HG02610 (cell line): Measurements from ENCODE around the gene LSM3.

Source experiments
- ATAC-seq: cut with Tn5 transposase; IDR thresholded peaks from one replicate; pipeline ENCODE4 v1.9.1; 2021; ENCODE audit warnings: mild to moderate bottlenecking, moderate library complexity; ENCODE audit not compliant: unreplicated experiment

The LSM3 gene

DNA sequence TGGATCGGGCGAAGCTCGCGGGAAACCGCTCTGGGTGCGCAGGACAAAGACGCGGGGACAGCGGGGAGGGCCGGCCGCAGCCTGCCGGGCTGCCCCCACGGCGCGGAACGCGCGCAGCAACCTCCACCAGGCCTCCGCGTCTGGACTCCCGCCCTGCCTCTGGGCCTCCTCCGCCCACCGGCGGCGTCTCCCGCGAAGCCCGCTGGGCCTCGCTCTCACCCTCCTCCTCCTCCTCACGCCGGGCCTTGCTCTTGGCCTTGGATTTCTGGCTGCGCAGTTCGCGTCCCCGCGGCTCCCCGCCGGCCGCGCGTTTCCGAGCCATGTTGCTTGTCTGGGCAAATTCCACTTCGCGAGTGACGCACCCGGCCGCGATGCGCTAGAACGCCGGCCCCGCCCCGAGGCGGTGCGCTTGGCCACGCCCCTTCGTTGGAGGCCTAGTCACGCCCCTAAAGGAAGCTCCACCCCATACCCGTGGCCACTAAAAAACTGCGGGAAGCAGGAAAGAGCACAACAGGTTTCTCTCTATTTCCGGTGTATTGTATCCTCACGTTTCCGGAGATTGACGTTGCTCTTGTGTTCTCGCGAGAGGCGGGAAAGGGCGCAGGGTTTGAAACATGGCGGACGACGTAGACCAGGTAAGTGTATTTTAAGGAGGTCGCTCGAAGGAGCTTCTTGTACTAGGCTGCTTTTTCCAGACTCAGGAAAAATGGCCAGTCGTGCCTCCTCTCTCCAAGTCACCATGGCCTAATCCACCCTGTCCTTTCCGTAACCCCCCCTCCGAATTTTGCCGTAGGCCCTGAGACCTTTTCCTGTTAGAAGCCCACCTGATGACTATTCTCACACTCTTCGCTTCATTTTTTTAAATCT, at the start of gene LSM3, which contains the start of gene XPC:
LSM3 (plus strand) TSS at position 571 of the 867 bp plus-strand sequence; CDS start at position 615, 44 bp downstream.
XPC (minus strand) TSS at position 355 of the 867 bp plus-strand sequence; CDS start at position 322, 33 bp downstream.
- peak; percentile 93 for ATAC-seq

DNA sequence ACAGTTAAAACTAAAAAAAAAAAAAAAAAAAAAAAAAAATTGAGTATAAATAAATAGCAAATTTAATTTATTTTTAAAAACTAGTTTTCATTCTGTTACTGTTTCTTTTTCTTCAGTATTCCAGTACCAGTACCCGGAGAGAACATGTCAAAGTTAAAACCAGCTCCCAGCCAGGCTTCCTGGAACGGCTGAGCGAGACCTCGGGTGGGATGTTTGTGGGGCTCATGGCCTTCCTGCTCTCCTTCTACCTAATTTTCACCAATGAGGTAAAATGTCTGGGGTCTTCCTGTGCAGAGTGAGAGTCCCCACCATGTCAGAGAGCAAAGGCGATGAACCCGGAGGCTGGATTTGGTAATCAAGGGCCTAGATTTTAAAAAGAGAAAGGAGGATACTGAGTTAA, 49.3 kb upstream of the LSM3 start:
- no peak for ATAC-seq

DNA sequence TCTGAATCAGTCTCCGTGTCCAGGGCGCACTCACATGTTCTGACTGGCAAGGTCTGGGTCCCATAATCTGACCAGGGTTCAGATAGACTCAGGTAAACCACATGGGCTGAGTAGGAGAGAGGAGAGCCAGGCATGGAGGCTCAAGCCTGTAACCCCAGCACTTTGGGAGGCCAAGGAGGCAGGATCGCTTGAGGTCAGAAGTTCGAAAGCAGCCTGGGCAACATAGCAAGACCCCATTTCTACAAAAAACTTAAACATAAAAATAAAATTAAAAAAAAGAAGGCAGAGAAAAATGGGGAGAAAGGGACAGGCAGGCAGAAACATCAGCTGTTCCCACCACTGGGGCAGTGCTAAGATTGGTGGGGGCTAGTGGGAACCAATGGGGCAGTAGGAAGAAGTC, 48.4 kb upstream of the LSM3 start:
- ATAC-seq: no peak

DNA sequence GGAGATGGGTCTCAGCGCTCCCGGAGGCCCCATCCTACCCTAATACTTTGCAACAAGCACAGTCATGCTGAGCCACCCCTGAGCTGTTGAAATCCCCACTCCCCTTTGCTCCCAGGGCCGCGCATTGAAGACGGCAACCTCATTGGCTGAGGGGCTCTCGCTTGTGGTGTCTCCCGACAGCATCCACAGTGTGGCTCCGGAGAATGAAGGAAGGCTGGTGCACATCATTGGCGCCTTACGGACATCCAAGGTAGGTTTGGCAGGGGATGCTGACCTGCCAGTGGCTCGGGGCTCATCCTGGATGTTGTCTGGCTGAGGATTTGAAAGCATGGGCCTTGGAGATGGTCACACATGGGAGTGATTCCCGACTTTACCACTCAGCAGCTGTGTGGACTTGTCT, 47.9 kb upstream of the LSM3 start:
- ATAC-seq: no peak

DNA sequence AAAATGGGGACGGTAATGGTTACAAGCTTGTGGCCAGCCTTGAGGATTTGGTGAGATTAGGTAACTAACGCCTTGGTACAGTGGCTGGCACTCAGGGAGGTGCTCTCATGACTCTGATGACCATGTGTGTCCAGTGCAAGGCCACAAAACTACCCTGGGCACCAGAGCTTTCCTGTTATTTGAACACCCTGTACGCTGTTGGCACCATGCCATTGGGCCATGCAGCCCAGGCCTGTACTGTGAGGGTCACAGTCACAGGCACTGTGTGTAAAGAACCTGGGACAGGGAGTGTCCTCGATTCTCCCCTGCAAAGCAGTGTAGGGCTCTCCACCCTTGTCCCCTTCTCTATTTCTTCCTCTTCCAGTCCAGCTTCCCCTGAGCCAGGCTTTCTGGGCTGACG, 47.5 kb upstream of the LSM3 start:
- no peak for ATAC-seq

- ATAC-seq: no peak
These were observed 46.5 kb upstream of the LSM3 start for GRCh38 chr3:14132120-14132519.

GRCh38 chr3:14132689-14133088, 45.9 kb upstream of the LSM3 start:
- no peak for ATAC-seq

DNA sequence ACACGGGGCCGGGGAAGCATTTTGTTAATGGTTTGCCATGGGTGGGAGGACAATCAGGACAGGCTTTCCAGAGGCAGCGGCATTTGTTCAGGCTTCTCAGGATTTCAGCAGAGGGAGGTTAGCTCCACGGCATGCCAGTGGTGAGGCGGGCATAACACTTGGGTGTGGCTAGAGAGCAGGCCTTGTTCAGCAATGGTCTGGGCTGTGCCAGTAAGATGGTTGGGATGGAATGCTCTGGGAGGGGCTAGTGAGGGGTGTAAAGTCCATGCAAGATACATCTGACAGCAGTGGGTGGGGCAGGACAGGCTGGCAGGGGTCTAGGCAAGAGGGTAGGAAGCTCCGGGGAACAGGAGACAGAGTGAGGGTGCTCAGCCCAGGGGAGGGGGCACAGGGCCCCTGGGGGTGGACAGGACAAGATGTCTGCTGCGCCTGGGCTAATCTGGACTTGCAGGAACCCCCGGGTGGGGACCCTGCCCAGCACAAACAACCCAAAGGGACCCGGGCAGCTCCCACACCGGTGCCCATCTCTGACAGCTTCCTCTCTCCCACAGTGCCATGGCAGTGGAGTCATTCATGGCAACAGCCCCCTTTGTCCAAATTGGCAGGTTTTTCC, 45.3 kb upstream of the LSM3 start:
- no peak for ATAC-seq

DNA sequence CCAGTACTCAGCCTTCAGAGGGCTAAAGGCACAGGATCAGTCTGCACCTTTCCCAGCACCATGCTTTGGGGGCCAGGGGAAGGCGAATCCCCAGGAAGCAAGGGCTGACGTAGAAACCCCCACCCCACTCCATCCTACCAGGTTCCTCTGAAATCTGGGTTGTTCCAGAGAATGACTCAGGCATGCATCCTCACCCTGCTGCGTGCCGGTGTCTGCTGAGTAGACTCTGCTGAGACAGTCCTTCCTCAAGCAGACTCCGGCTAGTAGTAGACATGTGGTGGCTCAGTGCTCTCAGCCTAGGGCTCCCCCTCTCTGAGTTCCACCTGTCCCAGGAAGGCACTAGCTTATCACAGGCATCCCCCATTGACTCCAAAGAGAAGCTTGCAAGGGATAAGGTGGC, 44.7 kb upstream of the LSM3 start:
- no peak for ATAC-seq

- ATAC-seq: no peak
These were observed 44.3 kb upstream of the LSM3 start for GRCh38 chr3:14134291-14134690.

GRCh38 chr3:14135581-14135980, 43.0 kb upstream of the LSM3 start:
- no peak for ATAC-seq

DNA sequence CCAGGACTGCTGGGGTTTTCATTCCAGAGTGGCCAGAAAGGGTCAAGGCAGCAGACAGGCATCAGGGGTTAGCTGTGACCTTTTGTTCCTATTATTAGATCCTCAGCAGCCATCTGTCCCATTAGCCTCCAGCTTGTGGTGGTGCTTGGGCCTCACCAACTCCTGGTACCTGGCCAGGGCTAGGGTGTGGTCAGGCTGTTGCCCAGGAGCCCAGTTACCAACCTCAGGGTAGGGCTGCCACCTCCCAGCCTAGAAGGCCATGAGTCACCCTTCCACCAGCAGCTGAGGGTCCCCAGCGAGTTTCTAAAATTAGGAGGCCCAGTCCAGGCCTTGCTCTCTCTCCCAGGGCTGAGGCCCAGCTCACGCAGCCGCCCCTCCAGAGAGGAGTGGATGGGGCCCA, 41.6 kb upstream of the LSM3 start:
- ATAC-seq: no peak

GRCh38 chr3:14137445-14137844, 41.2 kb upstream of the LSM3 start:
- ATAC-seq: no peak

- no peak for ATAC-seq
These were observed 40.3 kb upstream of the LSM3 start for GRCh38 chr3:14138109-14138877.

DNA sequence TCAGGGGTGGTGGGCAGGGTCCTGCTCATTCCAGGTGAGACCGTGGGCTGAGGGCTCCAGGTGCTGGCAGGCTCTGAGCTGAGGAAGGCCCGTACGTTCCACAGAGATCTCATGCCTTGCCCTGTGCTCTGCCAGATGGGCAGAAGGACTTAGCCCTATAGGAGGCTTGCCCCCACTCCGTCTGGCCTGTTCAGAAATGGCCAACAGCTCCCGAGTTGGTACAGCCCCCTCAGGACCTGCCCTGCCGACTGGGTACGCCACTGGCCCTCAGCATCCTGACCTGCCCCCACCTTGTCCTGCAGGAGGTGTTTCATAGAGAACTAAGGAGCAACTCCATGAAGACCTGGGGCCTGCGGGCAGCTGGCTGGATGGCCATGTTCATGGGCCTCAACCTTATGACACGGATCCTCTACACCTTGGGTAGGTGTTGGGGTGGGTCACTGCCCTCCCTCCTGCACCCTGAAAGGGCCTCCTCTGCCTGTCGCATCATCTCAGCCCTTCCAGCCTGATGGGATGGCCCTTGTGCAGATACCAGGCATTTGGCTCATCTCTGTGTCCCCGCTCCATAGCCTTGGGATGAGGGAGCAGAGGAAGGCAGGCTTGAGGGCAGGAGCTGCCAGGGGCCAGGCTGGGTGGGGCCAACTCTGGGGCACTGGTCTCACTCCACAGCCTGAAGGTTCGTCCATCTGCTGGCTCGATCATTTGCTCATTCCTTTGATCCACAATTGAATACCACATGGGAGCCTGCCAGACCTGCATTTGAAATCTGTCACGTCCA, 39.5 kb upstream of the LSM3 start:
- no peak for ATAC-seq

DNA sequence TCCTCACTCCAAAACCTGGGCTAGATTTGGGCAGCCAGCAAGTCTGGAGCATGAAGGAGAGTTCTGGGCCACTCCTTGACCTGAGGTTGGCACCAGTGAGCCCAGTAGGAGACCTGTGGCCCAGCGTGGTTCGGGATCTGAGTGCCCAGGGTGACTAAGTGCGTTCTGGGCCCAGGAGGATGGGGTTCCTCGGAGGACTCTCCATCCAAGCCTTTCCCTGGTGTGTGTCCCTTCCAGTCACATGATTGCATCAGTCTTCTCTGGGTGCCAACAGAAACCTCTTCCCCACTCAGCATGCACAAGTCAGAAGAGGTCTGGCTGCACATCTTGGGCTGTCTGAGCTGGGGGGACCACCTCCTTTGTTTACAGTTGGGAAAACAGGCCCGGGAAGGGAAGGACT, 38.8 kb upstream of the LSM3 start:
- ATAC-seq: no peak

DNA sequence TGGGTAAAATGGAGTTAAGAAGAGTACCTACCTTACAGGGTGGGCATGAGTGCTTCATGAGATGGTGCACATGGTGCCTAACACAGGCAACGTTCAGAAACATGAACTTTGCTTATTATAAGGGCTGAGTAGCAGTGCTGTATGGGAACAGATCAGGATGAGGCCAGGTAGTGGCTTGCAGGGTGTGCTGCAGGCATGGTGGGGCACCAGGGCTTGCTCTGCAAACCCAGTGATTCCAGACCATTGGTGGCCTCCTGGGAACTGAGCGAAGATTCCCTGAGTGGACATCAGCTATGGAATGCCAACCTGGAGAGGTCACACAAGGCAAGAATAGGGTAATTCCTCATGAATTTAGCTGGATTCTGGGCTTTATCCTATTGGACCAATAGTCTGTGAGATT, 37.9 kb upstream of the LSM3 start:
- ATAC-seq: no peak

GRCh38 chr3:14141144-14141543, 37.5 kb upstream of the LSM3 start:
- ATAC-seq: no peak

- ATAC-seq: no peak
These were observed 36.8 kb upstream of the LSM3 start for GRCh38 chr3:14141602-14142341.
